HG02973 (cell line): ENCODE data around the gene NMRAL1.

ENCODE experiments used
- ATAC-seq: cut with Tn5 transposase; IDR thresholded peaks from one replicate; pipeline ENCODE4 v1.9.1; 2021; ENCODE audit warnings: moderate library complexity; ENCODE audit not compliant: unreplicated experiment

The NMRAL1 gene

GRCh38 chr16:4467916-4468315 lies 6.5 kb downstream of the NMRAL1 start:
- no peak for ATAC-seq

DNA sequence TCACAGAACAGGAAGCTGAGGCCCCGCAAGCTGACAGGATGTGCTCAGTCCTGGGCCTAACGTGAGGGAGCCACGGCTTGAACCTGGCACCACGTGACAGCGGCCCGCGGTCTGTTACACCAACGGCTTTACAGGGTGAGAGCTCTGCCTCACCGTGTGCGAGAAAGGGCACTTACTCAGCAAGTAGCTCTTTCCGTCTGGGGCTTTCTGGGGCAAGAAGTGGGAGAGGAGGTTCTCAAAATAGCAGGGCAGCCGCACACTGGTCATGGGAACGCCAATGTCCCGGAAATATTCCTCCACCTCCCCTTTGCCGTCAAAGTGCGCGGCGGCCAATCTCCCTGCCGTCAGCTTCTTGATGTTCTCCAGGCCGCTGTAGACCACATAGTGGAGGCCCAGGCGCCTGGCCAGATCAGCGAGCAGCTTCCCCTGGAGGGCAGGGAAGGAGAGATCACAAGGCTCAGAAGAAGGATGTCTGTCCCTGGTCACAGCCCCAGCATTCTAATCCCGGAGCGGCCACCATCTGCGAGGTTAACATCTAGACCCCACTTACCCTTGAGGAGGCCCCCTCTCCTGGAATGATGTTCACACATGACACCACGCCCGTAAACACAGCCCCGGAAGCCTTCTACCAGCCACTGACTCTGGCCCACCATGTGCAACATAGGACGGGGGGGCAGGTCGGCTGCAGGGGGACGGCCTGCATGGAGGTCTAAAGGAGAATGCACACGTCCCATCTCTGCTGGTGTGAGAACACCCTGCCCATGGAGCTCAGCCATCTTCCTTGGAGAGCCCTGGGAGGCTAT lies 8.2 kb downstream of the NMRAL1 start:
- no peak for ATAC-seq

- no peak for ATAC-seq
Measured at GRCh38 chr16:4463522-4464163, 10.8 kb downstream of the NMRAL1 start.

GRCh38 chr16:4461250-4462085 lies 13.0 kb downstream of the NMRAL1 start:
- ATAC-seq = no peak

GRCh38 chr16:4460936-4461249 lies 13.5 kb downstream of the NMRAL1 start:
- no peak for ATAC-seq

DNA sequence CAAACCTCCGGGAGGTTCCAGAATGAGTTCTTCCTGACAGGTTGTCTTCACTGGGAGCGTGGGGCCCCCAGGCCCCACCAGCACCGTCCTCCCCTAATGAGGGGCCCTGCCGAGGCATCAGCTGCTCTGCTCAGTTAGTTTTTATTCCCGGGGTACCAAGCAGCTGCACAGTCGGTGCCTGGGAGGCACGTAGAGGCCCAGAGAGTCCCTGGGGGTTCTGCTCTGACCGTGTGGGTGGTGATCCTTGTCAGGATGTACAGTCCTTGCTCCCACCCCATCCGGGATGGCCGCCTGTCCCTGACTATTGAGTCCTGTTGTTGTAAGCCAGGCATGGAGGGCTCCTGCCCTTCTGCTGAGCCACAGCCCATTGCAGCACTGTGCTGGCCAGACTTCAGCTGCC lies 18.5 kb downstream of the NMRAL1 start:
- ATAC-seq = no peak

- no peak for ATAC-seq
Measured at GRCh38 chr16:4455081-4455480, 19.3 kb downstream of the NMRAL1 start.

DNA sequence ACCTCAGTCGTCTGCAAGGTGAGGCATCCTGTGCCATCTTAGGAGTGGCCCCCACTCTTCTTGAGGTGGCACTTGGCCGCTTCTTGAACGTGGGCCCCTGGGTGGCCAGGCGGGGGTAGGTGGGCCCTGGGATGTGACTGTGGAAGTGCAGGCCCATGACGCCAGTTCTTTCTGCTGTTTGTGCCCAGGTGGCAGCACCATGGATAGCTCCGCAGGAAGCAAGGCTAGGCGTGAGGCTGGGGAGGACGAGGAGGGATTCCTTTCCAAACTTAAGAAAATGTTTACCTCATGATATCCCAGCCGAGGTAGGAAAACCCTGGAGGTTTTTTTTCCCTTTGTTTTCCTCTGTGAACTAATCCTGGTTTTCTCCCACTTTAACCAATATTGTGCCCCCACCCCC lies 19.8 kb downstream of the NMRAL1 start:
- no peak for ATAC-seq

GRCh38 chr16:4452674-4453073 lies 21.8 kb downstream of the NMRAL1 start:
- no peak for ATAC-seq

GRCh38 chr16:4450931-4451519 lies 23.4 kb downstream of the NMRAL1 start:
- no peak for ATAC-seq

DNA sequence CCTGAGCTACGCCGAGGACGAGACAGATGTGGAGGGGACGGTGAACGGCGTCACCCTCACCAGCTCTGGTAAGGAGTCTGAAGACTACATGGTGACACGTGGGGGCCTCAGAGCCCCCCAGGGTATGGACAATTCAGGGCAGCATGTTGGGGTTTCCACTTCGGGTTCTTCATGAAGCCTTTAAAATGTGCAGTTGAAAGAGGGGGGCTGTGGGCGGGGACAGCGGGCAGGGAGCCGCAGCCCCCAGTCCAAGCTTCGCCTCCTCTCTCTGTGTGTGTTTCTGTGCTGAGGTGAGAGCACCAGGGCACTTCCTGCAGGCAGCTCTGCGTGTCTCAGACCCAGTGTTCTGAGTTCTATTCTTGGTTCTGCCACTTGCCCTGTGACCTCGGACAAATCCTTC lies 24.0 kb downstream of the NMRAL1 start:
- ATAC-seq = no peak

- no peak for ATAC-seq
Measured at GRCh38 chr16:4443986-4444385, 30.4 kb downstream of the NMRAL1 start.

DNA sequence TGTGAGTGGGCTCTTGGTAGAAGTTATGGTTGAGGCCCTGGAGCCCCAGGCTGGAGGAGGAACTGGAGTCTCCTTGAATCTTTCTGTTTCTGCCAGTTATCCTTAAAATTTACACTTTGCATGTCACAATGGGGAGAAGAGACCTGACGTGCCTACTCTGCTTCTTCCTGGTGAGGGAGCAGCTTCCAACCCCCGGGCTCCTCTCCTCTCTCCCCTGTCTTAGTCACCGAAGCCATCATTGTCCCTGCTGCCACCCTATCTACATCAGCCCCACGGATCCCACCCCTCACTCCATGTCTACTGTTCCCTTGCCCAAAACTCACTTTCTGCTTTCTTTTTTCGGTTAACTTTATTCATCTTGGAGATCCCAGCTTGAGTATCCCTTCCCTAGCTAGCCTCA lies 31.2 kb downstream of the NMRAL1 start:
- ATAC-seq = no peak

DNA sequence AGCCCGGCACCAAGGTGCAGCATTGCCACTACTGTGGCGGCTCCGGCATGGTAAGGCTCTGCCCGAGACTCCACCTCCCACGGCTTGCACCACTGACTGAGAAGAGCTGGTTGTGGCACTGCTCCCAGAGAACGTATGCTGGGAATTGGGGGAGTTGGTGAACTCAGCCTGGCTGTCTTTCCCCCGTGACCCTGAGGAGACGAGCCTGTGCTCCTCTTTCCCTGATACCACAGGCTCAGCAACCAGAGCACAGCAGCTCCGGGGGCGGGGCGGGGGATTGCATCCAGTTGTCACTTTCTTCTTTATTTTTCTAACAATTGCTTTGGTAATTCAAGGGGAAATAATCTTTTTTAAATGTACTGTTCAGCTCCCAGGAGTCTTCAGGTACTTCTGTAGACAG lies 32.1 kb downstream of the NMRAL1 start:
- ATAC-seq = no peak

DNA sequence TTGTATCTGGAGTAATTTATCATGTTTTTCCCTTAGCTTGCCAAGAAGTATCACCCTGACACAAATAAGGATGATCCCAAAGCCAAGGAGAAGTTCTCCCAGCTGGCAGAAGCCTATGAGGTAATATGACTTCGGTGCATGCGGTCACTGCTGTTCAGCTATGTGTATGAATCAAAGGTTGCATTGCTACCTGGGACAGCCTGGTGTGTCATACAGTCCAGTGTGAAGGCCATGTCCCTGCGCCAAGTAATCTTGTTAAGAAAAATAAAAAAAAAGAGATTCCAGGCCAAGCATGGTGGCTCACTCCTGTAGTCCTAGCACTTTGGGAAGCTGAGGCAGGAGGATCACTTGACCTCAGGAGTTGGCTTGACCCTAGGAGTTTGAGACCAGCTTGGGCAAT lies 37.1 kb downstream of the NMRAL1 start:
- no peak for ATAC-seq

- ATAC-seq = no peak
Measured at GRCh38 chr16:4435337-4436067, 38.9 kb downstream of the NMRAL1 start.

- no peak for ATAC-seq
Measured at GRCh38 chr16:4433914-4434787, 40.3 kb downstream of the NMRAL1 start.

- ATAC-seq = no peak
Measured at GRCh38 chr16:4433228-4433627, 41.2 kb downstream of the NMRAL1 start.

DNA sequence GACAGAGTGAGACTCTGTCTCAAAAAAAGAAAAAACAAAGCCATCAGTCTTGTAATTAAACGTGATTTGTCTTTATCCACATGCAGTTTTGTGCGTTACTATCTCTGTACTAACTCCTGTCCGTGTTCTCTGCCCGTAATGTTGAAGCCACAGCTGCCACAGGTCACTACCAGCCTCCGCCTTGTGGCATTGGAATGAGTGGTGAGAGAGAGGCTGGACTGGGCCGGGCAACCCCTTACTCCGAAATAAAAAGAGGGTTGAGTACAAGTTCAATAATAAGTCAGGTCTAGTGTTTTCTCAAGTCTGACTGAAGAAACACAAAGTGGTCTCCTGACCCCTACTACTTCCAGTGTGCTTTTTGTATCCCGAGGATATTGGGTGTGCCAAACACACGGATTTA lies 43.4 kb downstream of the NMRAL1 start:
- ATAC-seq = no peak

- ATAC-seq = no peak
Measured at GRCh38 chr16:4428500-4428899, 45.9 kb downstream of the NMRAL1 start.
